HG03095 (cell line): ENCODE data around the gene RCCD1.
"Not testable (repeated sequence)": the region's sequence is repeated elsewhere in the genome, so short reads cannot be mapped to it uniquely, and the experiment has no call there.

Experiments used
- ATAC-seq: cut with Tn5 transposase; IDR thresholded peaks from one replicate; pipeline ENCODE4 v1.9.1; 2021; ENCODE audit warnings: moderate library complexity; ENCODE audit not compliant: unreplicated experiment

Gene RCCD1

DNA sequence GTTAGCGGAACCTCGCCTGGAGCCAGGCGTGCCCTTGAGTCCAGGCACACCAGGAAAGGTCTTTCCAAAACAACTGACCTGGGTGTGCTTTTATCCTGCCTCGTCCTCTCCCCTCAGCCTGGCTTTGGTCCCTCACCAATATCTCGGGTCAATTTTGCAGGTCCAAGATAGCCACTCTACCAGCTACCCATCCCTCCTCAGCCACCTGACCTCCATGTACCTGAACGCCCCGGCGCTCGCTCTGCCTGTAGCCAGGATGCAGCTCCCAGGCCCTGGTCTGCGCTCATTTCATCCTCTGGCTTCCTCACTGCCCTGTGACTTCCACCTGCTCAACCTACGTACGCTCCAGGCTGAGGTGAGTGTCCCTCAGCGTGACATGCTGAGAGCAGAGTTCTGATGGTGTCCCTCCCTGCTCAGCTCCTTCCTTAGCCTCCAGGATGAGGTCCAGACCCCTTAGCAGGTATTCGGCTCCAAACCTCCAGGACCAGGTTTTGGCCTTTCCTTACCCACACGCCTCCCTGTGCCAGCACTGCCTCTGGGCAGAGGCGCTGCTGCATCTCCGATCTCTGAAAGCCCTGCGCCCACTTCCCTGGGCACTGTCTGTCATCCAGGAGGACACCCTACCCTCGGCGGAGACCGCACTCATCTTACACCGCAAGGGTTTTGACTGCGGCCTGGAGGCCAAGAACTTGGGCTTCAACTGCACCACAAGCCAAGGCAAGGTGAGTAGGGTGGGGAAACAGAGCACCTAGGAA is 36.5 kb upstream of the RCCD1 start:
- ATAC-seq, result no peak

DNA sequence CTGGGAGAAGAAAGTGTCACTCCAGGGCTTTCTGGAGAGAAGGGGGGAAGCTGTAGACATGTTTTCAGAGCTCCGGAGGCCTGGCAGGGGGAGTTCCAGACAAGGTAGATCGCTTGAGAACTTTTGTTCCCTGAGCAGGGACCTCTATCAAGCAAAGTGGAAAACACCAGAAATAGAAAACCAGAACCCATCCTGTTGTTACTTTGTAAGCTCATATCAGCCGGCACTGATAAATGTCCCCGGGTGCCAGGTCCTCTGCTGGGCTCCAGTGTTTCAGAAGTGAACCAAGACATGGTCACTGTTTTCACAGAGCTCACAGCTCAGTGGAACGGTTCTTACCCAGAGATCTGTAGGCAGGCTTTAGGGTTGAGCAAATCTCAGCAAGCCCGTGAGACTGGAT is 35.8 kb upstream of the RCCD1 start:
- no peak for ATAC-seq

DNA sequence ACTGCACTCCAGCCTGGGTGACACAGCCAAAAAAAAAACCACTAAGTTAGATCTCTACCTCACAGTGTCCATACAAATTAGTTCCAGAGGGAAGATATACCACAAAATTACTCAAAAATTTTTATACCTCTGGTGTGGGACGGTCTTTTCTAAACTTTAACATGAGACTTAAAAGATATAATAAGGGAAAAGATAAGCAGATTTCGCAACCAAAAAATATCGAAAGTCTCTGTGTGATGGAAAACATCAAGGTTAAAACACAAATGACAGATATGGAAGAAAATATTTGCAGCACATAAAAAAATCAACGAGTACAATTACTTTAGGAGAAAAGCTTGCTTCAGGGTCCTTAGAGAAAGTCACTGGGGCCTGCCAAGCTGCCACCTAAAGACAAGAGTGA is 32.8 kb upstream of the RCCD1 start:
- ATAC-seq, result no peak

- peak; percentile 87 for ATAC-seq
Measured at GRCh38 chr15:90922712-90923322, 31.9 kb upstream of the RCCD1 start.

DNA sequence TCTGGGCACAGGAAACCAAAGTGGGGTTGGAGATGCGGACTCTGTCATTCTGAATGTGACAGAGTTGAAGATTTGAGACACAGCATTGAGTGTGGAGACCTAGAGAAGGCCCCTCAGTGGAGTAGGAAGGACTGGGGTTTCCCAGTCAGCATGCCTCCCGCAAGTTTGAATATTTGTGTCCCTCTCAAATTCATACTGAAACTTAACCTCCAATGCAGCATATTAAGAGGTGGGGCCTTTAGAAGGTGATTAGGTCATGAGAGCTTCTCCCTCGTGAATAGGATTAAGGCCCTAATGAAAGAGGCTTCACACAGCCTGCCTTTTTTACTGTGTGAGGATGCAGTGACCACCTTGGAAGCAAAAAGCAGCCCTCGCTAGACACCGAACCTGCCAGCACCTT is 30.3 kb upstream of the RCCD1 start:
- ATAC-seq, result peak; percentile 70

DNA sequence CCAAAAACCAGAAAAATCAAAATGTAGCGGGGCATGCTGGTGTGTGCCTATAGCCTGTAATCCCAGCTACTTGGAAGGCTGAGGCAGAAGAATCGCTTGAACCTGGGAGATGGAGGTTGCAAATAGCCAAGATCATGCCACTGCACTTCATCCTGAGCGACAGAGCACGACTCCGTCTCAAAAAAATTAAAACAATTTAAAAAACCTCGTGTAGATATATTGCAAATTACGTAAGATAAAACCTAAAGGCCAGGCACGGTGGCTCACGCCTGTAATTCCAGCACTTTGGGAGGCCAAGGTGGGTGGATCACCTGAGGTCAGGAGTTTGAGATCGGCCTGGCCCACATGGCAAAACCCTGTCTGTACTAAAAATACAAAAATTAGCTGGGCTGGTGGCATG is 27.9 kb upstream of the RCCD1 start:
- ATAC-seq, result not testable (repeated sequence)

- not testable (repeated sequence) for ATAC-seq
Measured at GRCh38 chr15:90928106-90928505, 26.6 kb upstream of the RCCD1 start.

- no peak for ATAC-seq
Measured at GRCh38 chr15:90929246-90930019, 25.3 kb upstream of the RCCD1 start.

DNA sequence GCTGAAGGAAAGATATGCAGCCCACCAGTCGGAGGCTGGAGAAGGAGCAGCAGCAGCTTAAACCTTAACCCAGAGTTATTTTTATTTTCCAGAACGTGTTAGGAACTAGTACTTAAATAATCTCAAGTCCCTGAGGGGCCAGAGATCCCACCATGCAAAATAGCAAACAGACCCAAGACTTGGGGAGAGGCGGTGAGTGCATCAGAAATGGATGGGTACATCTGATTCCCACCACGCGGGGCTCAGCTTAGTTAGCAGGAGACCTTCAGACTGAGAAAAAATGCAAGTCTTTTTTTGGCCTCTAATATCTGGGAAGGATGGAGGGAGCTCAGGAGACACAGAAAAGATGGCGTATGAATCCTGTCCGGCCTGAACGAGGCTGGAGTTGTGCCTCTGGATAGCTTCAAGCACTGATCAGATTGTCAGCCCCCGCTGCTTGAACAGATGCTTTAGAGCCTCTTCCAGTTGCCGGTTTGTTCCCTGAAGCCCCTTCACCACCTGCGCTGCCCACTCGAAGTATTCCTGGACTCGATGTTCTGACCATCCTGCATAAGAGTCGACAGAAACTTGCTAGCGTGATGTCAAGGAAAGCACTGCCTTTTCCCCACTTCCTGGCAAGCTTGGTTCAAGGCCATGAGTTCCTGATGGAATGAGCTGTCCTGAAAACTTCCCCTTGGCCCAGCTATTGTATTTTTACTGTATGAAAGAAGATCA is 23.7 kb upstream of the RCCD1 start:
- no peak for ATAC-seq

- ATAC-seq, result no peak
Measured at GRCh38 chr15:90931575-90931827, 23.2 kb upstream of the RCCD1 start.

- peak; percentile 37 for ATAC-seq
Measured at GRCh38 chr15:90931828-90932659, 22.6 kb upstream of the RCCD1 start, which contains the start of gene HDDC3. Gene HDDC3, minus strand, starts transcription at chr15:90932549. Its CDS starts 9 bp downstream, at chr15:90932540.

DNA sequence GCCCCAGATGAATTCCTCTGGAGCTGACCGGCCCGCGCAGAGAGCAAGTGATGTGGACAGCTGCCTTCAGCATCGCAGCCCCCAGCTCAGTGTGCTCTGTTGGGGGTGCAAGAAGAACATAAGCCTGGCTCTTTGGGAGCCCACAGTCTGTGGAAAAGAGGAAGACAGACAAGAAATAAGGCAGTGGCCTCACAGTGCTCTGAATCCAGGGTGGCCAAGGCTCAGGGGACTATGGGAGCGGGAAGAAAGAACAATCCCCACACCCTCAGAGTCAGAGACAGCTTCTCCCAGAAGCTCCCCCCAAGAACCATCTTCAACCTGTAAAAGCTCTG is 22.1 kb upstream of the RCCD1 start:
- no peak for ATAC-seq

- ATAC-seq, result no peak
Measured at GRCh38 chr15:90933301-90933700, 21.4 kb upstream of the RCCD1 start.

GRCh38 chr15:90934256-90934948 is 20.3 kb upstream of the RCCD1 start:
- ATAC-seq, result peak; percentile 38

- ATAC-seq, result peak; percentile 59
Measured at GRCh38 chr15:90934949-90935751, 19.5 kb upstream of the RCCD1 start, which contains the start of gene UNC45A. Gene UNC45A, plus strand, starts transcription at chr15:90935285. Its CDS starts 40 bp downstream, at chr15:90935325.

- ATAC-seq, result no peak
Measured at GRCh38 chr15:90936823-90937222, 17.9 kb upstream of the RCCD1 start.

- ATAC-seq, result no peak
Measured at GRCh38 chr15:90938261-90938660, 16.4 kb upstream of the RCCD1 start.

GRCh38 chr15:90939756-90940155 is 14.9 kb upstream of the RCCD1 start:
- ATAC-seq, result no peak

DNA sequence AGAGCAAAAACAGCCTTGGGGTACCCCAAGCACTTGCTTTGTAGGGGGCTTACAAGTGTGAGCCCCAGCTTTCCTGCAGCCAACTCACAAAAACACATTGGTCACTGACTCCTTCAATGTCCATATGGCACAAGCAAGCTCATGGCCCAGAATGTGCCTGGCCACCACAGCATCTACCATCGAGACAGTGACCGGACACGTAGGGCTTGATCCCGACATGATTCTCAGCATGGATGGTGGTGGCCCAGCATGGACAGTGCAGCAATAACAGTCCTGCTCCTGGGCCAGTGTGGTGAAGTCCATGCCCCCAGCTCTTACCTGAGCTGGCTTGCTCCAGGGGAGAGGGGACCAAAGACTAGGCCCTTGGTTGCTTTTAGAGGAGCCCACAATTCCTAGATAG is 13.6 kb upstream of the RCCD1 start:
- no peak for ATAC-seq
